HG03196 (cell line): ENCODE measurements around the gene ATP9A.
"Not testable (repeated sequence)": the region's sequence is repeated elsewhere in the genome, so short reads cannot be mapped to it uniquely, and the experiment has no call there.

Source experiments
- ATAC-seq: cut with Tn5 transposase; IDR thresholded peaks from one replicate; pipeline ENCODE4 v1.9.1; 2021; ENCODE audit not compliant: unreplicated experiment

ATP9A gene, protein sequence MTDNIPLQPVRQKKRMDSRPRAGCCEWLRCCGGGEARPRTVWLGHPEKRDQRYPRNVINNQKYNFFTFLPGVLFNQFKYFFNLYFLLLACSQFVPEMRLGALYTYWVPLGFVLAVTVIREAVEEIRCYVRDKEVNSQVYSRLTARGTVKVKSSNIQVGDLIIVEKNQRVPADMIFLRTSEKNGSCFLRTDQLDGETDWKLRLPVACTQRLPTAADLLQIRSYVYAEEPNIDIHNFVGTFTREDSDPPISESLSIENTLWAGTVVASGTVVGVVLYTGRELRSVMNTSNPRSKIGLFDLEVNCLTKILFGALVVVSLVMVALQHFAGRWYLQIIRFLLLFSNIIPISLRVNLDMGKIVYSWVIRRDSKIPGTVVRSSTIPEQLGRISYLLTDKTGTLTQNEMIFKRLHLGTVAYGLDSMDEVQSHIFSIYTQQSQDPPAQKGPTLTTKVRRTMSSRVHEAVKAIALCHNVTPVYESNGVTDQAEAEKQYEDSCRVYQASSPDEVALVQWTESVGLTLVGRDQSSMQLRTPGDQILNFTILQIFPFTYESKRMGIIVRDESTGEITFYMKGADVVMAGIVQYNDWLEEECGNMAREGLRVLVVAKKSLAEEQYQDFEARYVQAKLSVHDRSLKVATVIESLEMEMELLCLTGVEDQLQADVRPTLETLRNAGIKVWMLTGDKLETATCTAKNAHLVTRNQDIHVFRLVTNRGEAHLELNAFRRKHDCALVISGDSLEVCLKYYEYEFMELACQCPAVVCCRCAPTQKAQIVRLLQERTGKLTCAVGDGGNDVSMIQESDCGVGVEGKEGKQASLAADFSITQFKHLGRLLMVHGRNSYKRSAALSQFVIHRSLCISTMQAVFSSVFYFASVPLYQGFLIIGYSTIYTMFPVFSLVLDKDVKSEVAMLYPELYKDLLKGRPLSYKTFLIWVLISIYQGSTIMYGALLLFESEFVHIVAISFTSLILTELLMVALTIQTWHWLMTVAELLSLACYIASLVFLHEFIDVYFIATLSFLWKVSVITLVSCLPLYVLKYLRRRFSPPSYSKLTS

DNA sequence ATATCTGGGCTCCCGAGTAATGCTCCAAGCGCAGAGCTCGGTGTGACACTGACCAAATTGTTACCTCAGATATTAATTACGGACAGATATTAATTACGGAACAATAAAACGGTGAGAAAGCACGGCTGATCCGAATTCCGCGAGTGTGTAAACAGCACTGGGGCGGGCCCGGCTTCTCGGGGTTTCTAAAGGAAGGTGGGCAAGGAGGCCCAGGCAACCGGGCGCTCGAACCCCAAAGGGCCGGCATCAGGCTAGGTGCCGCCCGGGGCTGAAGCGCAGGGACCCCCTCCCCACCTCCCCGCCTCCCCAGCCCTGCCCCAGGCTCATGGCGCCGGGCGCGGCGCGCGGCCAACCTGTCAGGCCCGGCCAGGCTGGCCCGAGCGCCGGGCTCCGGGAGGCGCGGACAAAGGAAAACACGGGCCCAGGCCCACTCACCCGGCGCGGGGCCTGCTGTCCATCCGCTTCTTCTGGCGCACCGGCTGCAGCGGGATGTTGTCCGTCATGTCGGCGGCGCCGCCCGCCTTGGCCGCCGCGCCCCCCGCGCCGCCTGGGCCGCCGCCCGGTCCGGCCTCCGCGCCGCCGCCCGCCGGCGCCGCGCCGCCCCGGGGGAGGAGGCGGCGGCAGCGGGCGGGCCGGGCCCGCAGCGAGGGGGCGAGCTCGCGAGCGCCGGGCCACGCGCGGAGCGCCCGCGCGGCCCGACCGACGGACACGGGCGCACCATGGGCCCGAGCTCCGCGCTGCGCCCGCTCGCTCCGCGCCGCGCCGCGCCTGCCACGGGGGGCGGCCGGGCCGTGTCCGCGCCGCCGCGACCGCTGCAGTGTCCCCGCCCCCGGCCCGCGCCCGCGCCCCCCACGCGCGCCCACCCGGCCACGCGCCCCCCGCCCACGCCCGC is at the start of gene ATP9A:
TSS of gene ATP9A (minus strand) at position 524 of the 892 bp plus-strand sequence. CDS start at position 503, 21 bp downstream.
- no peak for ATAC-seq

DNA sequence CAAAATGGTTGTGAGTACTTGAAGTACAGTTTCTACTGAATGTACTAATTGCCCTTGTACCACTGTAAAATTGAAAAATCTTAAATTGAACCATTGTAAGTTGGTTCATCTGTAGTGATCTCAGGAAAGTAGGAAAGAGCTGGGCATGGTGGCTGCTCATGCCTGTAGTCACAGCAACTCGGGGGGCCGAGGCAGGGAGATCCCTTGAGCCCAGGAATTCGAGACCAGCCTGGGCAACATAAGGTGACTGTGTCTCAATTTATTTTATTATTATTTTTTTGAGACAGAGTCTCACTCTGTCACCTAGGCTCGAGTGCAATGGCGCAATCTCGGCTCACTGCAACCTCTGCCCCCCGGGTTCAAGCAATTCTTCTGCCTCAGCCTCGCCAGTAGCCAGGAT is 48.7 kb upstream of the ATP9A start:
- ATAC-seq: not testable (repeated sequence)

GRCh38 chr20:51815383-51816076 is 47.3 kb upstream of the ATP9A start:
- no peak for ATAC-seq

GRCh38 chr20:51812861-51813260 is 44.7 kb upstream of the ATP9A start:
- ATAC-seq: no peak

DNA sequence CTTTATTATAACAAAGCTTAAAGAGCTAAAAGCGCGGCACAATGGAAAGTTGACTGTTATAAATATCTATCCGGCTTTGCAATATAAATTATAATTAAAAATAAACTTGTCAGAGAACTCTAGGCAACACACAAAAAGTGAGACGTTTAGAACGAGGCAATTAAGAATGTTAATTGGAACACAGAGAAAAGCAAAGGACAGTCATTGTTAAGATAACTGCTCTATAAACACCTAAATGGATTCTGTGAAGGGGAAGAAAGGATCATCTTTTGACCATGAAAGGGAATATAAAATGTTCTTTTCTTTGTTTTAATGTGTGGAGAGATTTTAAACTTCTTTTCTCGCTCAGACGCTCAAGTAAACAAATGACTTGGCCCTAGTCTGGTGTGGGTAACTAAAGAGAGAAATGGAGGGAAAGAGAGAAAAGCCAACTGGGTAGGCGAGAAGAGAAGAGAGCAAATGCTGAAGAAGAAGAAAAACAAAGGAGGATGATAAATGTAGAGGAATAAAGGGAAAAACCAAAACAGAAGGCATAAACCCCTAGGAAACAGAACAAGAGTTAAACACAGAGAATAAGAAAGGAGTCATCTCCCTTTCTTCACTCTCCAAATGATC is 43.4 kb upstream of the ATP9A start:
- ATAC-seq: no peak

DNA sequence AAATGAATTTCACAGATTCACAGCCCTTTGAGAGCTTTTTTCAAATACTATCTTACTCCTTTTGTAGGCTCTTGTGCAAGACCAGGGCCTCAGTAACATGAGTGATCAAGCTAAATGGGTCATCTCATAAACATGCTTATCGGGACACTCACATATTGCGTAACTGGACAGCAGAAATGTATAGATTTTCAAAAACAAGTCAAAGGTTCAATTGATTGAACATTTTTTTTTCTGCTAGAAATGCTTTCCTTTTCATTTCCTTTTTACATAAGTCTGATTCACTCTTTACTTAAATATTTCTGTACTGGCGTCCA is 42.8 kb upstream of the ATP9A start:
- no peak for ATAC-seq

DNA sequence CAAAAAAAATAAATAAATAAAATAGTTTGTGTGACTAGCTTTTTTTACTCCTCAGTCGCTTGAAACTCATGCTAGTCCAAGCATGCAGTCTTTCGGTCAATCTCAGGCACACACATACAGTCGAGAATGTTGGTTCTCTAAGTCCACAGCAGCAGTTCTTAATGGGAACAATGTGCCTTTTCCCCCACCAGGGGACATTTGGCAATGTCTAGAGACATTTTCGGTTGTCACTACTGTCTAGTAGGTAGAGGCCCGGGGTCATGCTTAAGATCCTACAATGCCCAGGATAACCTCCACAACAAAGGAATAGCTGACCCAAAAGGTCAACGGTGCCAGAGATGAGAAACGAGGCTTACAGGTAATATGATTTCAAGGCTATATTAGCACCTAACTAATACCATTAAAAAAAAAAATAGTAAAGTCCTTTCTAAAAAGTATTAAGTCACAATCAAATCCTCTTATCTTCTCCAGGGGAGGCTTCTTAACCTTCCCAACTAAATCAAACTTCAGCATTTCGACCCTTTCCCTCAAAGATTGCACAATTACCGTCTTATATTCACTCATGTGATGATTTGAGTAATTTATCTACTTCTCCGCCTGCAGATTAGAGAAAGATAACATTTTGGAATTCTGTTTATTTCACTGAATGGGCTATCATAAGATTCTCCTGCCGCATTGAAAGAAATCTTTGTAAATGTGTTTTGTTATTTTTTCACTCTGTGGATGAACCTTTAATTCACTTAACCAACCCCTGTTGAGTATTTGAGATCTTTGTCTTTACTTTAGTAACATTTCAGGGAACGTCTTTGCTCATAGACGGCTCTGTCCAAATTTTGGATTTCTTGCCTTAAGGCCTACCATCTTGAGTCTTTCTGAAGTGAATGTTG is 42.2 kb upstream of the ATP9A start:
- no peak for ATAC-seq

- ATAC-seq: no peak
Observed at GRCh38 chr20:51807720-51808250, 39.6 kb upstream of the ATP9A start.

GRCh38 chr20:51804754-51805153 is 36.6 kb upstream of the ATP9A start:
- no peak for ATAC-seq

- ATAC-seq: no peak
Observed at GRCh38 chr20:51803148-51803854, 35.1 kb upstream of the ATP9A start.

DNA sequence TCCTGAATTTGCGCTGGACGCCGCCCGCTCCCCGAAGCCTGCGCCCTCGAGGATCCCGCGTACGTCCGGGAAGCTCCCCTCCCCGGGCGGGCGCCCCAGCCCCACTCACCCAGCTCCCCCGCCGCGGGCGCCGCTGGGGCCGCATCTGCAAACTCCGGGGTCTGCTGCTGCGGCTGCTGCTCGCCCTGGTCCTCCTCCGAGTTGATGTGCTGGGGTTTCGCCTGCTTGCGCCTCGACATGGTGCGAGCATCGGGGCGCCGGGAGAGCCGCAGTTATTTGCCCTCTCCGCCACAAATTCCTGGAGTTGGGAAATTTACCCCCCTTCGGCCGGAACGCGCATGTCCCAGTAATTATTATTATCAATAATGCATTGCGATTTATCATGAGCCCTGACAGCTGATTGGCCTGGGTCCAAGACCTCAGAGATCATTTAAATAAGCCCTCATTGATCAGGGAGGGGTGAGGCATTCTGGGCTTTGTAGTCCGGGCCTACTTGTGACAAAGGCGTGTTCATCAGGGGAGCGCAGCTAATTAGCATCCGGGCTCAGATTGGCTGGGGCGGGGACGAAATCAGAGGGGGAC is 34.1 kb upstream of the ATP9A start, which contains the start of gene SALL4:
TSS of gene SALL4 (minus strand) at position 352 of the 582 bp plus-strand sequence. CDS start at position 239, 113 bp downstream.
- no peak for ATAC-seq

DNA sequence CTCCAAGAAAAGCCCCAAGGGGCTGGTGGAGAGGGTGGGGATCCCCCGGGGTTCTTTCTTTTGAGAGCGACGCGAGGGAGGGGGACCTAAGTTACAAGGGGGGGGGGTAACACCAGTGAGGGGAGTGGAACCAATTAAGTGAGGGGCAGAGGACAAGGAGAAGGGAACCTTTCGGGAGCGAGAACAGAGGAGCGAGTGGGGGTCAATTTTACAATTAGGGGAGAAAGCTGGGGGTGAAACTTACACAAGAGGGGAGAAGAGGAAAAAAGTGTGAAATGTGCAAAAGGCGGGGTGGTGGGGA is 33.6 kb upstream of the ATP9A start:
- no peak for ATAC-seq

DNA sequence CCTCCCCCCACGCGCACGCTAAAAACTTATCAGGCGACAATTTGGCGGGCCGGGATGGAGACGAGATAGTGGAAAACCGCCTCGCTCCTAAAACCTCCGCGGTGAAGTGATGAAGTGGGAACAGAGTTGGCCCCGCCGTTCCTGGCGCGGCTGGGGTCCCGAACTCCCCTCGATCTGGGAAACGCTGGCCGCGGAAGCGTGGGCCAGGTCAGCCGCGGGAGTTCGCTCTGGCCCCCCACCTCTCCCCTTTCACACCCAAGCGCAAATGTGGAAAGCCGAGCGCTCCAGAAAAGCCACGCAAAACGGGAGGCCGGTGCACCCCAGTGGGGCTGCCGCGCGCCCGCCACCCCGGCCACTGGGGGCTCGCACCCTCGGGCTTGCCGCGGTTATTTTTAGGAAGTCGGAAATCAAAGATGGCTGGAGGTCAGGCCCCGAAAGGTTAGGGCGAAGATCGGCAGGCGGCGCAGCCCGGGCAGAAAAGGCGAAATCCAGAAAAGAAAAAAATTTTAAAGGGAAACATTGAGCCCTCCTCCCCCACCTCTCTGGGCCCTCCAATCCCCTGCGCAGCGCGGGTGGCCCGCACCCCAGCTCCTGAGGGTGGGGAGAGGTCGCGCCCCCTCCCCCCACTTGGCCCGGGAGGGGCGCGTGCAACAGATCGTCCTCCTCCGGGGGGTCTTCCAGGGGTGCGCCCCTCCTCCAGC is 33.1 kb upstream of the ATP9A start:
- no peak for ATAC-seq

DNA sequence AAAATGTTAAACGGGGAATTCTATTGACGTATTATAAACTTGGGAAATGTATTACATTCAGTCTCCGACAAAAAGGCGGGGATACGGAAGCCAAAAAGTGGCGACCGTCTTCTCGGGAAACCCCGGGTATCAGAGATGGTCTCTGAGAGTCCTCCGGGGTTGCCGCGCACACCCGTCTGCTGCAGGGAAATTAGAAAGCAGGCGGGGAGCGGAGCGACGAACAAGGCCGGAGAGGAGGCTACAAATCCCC is 32.6 kb upstream of the ATP9A start:
- ATAC-seq: no peak

- no peak for ATAC-seq
Observed at GRCh38 chr20:51800060-51800871, 32.1 kb upstream of the ATP9A start.

DNA sequence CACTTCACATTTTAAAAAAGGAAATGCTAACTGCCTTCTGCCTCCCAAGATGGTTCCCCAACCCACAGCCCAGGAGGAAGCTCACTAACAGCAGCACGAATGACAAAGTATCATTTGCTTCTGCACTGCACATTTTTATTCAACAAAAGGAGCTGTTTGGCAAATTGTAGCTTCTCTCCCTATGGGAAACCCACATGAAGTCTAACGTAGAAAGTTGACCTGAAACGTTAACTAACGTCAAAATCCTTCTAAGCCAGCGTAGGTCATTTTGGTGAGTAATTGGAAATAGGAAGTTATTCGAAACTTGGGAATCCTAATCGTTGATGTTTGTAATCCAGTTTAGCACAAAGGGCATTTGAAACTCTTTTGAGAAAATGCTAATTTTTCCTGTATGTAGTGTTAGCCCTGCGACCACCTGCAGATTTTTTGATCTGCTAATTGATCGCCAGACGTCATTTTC is 31.2 kb upstream of the ATP9A start:
- ATAC-seq: no peak
